ENCODE results near the gene NUDT3.

DNA sequence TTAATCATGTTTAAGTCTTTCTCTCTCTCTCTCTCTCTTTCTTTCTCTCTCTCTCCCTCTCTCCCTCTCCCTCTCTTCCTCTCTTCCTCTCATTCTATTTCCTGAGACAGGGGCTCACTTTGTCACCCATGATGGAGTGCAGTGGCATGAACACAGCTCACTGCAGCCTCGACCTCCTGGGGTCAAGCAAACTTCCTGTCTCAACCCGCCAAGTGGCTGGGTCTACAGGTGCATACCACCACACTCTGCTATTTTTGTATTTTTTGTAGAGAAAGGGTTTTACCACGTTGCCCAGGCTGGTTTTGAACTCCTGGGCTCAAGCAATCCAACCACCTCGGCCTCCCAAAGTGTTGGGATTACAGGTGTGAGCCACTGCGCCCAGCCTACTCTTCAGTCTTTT is 49.1 kb upstream of the NUDT3 start:
- TF ChIP-seq, protein P1, sequence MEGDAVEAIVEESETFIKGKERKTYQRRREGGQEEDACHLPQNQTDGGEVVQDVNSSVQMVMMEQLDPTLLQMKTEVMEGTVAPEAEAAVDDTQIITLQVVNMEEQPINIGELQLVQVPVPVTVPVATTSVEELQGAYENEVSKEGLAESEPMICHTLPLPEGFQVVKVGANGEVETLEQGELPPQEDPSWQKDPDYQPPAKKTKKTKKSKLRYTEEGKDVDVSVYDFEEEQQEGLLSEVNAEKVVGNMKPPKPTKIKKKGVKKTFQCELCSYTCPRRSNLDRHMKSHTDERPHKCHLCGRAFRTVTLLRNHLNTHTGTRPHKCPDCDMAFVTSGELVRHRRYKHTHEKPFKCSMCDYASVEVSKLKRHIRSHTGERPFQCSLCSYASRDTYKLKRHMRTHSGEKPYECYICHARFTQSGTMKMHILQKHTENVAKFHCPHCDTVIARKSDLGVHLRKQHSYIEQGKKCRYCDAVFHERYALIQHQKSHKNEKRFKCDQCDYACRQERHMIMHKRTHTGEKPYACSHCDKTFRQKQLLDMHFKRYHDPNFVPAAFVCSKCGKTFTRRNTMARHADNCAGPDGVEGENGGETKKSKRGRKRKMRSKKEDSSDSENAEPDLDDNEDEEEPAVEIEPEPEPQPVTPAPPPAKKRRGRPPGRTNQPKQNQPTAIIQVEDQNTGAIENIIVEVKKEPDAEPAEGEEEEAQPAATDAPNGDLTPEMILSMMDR (IDR thresholded peaks at IDR 0.05) = no peak
- TF ChIP-seq POLR2A (IDR thresholded peaks at IDR 0.05) = no peak

All from breast epithelium (tissue), 3 donors.